Upper lobe of left lung (tissue), 6 donors: ENCODE data around the gene UNC5C. TPM values are rescaled to one million over a fixed set of nuclear protein-coding genes. Genes with fewer than 3 reads are reported as not detected.

Experiments used
- ATAC-seq, 2 donors: fragments of 200-7000 bp; cut with Tn5 transposase; one replicate each; pipeline ENCODE4 v1.9.1; 2022; ENCODE audit warnings: mild to moderate bottlenecking in 2 of 2, moderate library complexity in 2 of 2; ENCODE audit not compliant: low FRiP score in 2 of 2
- DNase-seq, 2 donors: peaks; one replicate each; pipeline ENCODE4 v3.0.0-alpha.2; 2019 to 2020
- H3K27ac ChIP-seq, 4 donors: fragments of 200-600 bp; sonication (generic); one replicate each; pipeline ENCODE4 v1.5.1; 2016 to 2019
- H3K27me3 ChIP-seq, 4 donors: fragments of 200-600 bp; sonication (generic); one replicate each; pipeline ENCODE4 v1.5.1; 2017 to 2019
- H3K36me3 ChIP-seq, 4 donors: fragments of 200-600 bp; sonication (generic); one replicate each; pipeline ENCODE4 v1.5.1; 2016 to 2019
- H3K4me1 ChIP-seq, 4 donors: fragments of 200-600 bp; sonication (generic); one replicate each; pipeline ENCODE4 v1.5.1; 2018 to 2019
- H3K4me3 ChIP-seq, 4 donors: fragments of 200-600 bp; sonication (generic); one replicate each; pipeline ENCODE4 v1.5.1; 2017 to 2019; ENCODE audit warnings: mild to moderate bottlenecking in 2 of 4, moderate library complexity in 1 of 4
- H3K9me3 ChIP-seq, 4 donors: fragments of 200-600 bp; sonication (generic); one replicate each; pipeline ENCODE4 v1.5.1; 2018 to 2019
- CTCF ChIP-seq, 6 experiments: fragments of 450-650 bp in 4 of 6; fragments of 200-600 bp in 2 of 6; sonication (generic) in 2 of 6; IDR thresholded peaks; one replicate each; pipeline ENCODE4 v1.5.1; 2016 to 2019; ENCODE audit warnings: antibody characterized with exemption in 6 of 6
- EP300 ChIP-seq, 4 donors: sonication (generic); formaldehyde crosslinking; IDR thresholded peaks; one replicate each; pipeline ENCODE4 v1.5.1; 2017; ENCODE audit warnings: antibody characterized with exemption in 4 of 4, control low read depth in 2 of 4
- POLR2A ChIP-seq, 4 donors: fragments of 450-650 bp; IDR thresholded peaks; one replicate each; pipeline ENCODE4 v1.5.1; 2016 to 2017; ENCODE audit warnings: antibody characterized with exemption in 4 of 4, mild to moderate bottlenecking in 2 of 4
- POLR2AphosphoS5 ChIP-seq, 2 donors: sonication (generic); formaldehyde crosslinking; IDR thresholded peaks; one replicate each; pipeline ENCODE4 v1.5.1; 2017; ENCODE audit warnings: antibody characterized with exemption in 2 of 2
- WGBS, 2 donors: methylation state at CpG; one replicate each; pipeline ENCODE4 v1.1.5; 2017 to 2018; 5-methylcytosine and 5-hydroxymethylcytosine counted together
- total RNA-seq, 6 donors: library from RNA; depleted of rRNA in 4 of 6; stranded (reverse); fragments of >200 nt in 4 of 6; gene quantifications; one replicate each; pipeline versions ENCODE4 v1.1.0 to v1.2.1, GENCODE V29; 2016 to 2021
- donor health status: DM: no; HTN: no; CAD: no; lungs with moderate emphysema.
- donor health status: DM: no; HTN: yes; CAD: no; lungs with severe emphysema.

The UNC5C gene
- total RNA-seq, 6 donors from 2014 or later = 1.8 to 14.7 (median 3.2) TPM

GRCh38 chr4:95533254-95533653 lies 15.5 kb downstream of the UNC5C start:
- ATAC-seq (no peak), DNase-seq (no peak)
- TF ChIP-seq CTCF (IDR thresholded peaks at IDR 0.05) (no peak), POLR2AphosphoS5 (IDR thresholded peaks at IDR 0.05) (no peak), EP300 (IDR thresholded peaks at IDR 0.05) (no peak), POLR2A (IDR thresholded peaks at IDR 0.05) (no peak)
- no peak overlapping the region for H3K4me3 ChIP-seq
- no peaks in the 10 kb centered on the region for H3K4me1 ChIP-seq
- H3K36me3 ChIP-seq = no peaks in the 10 kb centered on the region
- H3K27ac ChIP-seq = no peak overlapping the region
- no peaks in the 10 kb centered on the region for H3K9me3 ChIP-seq
- WGBS, 2 donors = 75 to 83% methylated on average over 9 of the region's 9 CpGs
- no peaks in the 10 kb centered on the region for H3K27me3 ChIP-seq

- no peak overlapping the region for H3K4me3 ChIP-seq
Measured at GRCh38 chr4:95532305-95532704, 16.5 kb downstream of the UNC5C start.

GRCh38 chr4:95531141-95531540 lies 17.6 kb downstream of the UNC5C start:
- no peak for DNase-seq
- 35 to 63% methylated on average over 1 of the region's 1 CpG for WGBS, 2 donors
- Histone ChIP-seq H3K9me3 (no peaks in the 10 kb centered on the region), H3K36me3 (no peaks in the 10 kb centered on the region), H3K4me3 (no peak overlapping the region), H3K4me1 (no peaks in the 10 kb centered on the region), H3K27ac (no peak overlapping the region), H3K27me3 (no peaks in the 10 kb centered on the region)
- TF ChIP-seq CTCF (IDR thresholded peaks at IDR 0.05) (no peak), POLR2AphosphoS5 (IDR thresholded peaks at IDR 0.05) (no peak), EP300 (IDR thresholded peaks at IDR 0.05) (no peak), POLR2A (IDR thresholded peaks at IDR 0.05) (no peak)
- ATAC-seq = no peak

More at GRCh38 chr4:95532305-95532704, 16.5 kb downstream of the UNC5C start:
- Histone ChIP-seq H3K4me1 (no peaks in the 10 kb centered on the region), H3K9me3 (no peaks in the 10 kb centered on the region), H3K36me3 (no peaks in the 10 kb centered on the region), H3K27me3 (no peaks in the 10 kb centered on the region), H3K27ac (no peak overlapping the region)
- ATAC-seq (no peak), DNase-seq (no peak)
- WGBS, 2 donors = 88 to 92% methylated on average over 3 of the region's 3 CpGs
- TF ChIP-seq CTCF (IDR thresholded peaks at IDR 0.05) (no peak), POLR2AphosphoS5 (IDR thresholded peaks at IDR 0.05) (no peak), EP300 (IDR thresholded peaks at IDR 0.05) (no peak), POLR2A (IDR thresholded peaks at IDR 0.05) (no peak)

GRCh38 chr4:95529946-95530345 lies 18.8 kb downstream of the UNC5C start:
- Histone ChIP-seq H3K27ac (no peak overlapping the region), H3K9me3 (no peaks in the 10 kb centered on the region), H3K36me3 (no peaks in the 10 kb centered on the region), H3K4me3 (no peak overlapping the region), H3K27me3 (no peaks in the 10 kb centered on the region), H3K4me1 (no peaks in the 10 kb centered on the region)
- TF ChIP-seq EP300 (IDR thresholded peaks at IDR 0.05) (no peak), CTCF (IDR thresholded peaks at IDR 0.05) (no peak), POLR2AphosphoS5 (IDR thresholded peaks at IDR 0.05) (no peak), POLR2A (IDR thresholded peaks at IDR 0.05) (no peak)
- no peak for ATAC-seq
- no peak for DNase-seq

GRCh38 chr4:95528388-95528948 lies 20.3 kb downstream of the UNC5C start:
- Histone ChIP-seq H3K27ac (no peak overlapping the region), H3K4me1 (no peaks in the 10 kb centered on the region), H3K27me3 (no peaks in the 10 kb centered on the region), H3K4me3 (no peak overlapping the region), H3K9me3 (no peaks in the 10 kb centered on the region), H3K36me3 (no peaks in the 10 kb centered on the region)
- no peak for ATAC-seq
- DNase-seq = no peak
- WGBS, 2 donors = 64% methylated on average over 4 of the region's 4 CpGs
- TF ChIP-seq POLR2A (IDR thresholded peaks at IDR 0.05) = no peak
- TF ChIP-seq CTCF (IDR thresholded peaks at IDR 0.05) = no peak
- TF ChIP-seq EP300 (IDR thresholded peaks at IDR 0.05) = no peak
- no peak for TF ChIP-seq POLR2AphosphoS5 (IDR thresholded peaks at IDR 0.05)
